HG03108 (cell line): Measurements from ENCODE around the gene HTT.
"Not testable (repeated sequence)": the region's sequence is repeated elsewhere in the genome, so short reads cannot be mapped to it uniquely, and the experiment has no call there.

Experiments
- ATAC-seq: cut with Tn5 transposase; IDR thresholded peaks from one replicate; pipeline ENCODE4 v1.9.1; 2021; ENCODE audit warnings: moderate library complexity; ENCODE audit not compliant: unreplicated experiment

Gene HTT

DNA sequence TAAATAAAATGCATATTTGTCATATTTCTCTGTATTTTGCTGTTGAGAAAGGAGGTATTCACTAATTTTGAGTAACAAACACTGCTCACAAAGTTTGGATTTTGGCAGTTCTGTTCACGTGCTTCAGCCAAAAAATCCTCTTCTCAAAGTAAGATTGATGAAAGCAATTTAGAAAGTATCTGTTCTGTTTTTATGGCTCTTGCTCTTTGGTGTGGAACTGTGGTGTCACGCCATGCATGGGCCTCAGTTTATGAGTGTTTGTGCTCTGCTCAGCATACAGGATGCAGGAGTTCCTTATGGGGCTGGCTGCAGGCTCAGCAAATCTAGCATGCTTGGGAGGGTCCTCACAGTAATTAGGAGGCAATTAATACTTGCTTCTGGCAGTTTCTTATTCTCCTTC is 3.3 kb downstream of the HTT start:
- ATAC-seq: peak; percentile 33

DNA sequence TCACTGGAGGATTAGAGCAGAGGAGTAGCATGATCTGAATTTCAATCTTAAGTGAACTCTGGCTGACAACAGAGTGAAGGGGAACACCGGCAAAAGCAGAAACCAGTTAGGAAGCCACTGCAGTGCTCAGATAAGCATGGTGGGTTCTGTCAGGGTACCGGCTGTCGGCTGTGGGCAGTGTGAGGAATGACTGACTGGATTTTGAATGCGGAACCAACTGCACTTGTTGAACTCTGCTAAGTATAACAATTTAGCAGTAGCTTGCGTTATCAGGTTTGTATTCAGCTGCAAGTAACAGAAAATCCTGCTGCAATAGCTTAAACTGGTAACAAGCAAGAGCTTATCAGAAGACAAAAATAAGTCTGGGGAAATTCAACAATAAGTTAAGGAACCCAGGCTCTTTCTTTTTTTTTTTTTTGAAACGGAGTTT is 5.2 kb downstream of the HTT start:
- ATAC-seq: no peak

DNA sequence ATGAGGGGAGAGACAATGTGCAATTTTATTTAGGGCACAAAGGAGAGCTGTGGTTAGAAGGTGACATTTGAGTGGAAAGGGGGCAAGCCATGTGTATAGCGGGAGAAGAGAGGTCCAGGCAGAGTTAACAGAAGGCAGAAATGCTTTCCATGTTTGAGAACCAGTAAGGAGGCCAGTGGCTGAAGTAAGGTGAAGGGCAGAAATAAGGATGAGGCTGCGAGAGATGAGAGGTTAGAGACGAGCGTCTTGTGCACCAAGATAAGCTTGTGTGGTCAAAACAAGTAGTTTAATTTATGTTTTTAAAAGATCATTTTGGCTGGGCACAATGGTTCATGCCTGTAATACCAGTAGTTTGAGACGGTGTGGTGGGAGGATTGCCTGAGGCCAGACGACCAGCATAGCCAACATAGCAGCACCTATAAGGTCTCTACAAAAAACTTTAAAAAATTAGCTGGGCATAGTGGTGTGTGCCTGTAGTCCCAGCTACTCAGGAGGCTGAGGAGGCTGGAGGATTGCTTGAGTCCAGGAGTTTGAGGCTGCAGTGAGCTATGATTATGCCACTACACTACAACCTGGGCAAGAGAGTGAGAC is 8.5 kb downstream of the HTT start:
- ATAC-seq: no peak

DNA sequence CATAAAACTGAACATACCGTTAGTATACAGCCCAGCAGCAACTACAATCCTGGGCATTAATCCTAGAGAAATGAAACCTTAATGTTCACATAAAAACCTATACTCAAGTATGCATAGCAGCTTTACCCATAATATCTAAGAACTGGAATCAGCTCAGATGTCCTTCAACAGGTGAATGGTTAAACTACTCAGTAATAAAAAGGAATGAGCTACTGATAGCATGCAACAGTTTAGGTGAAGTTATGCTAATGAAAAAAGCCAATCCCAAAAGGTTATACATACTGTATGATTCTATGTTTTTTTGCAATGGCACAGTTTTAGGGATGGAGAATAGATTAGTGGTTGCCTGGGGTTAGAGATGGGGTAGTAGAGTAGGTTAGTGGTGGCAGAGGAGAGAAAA is 9.3 kb downstream of the HTT start:
- ATAC-seq: no peak

DNA sequence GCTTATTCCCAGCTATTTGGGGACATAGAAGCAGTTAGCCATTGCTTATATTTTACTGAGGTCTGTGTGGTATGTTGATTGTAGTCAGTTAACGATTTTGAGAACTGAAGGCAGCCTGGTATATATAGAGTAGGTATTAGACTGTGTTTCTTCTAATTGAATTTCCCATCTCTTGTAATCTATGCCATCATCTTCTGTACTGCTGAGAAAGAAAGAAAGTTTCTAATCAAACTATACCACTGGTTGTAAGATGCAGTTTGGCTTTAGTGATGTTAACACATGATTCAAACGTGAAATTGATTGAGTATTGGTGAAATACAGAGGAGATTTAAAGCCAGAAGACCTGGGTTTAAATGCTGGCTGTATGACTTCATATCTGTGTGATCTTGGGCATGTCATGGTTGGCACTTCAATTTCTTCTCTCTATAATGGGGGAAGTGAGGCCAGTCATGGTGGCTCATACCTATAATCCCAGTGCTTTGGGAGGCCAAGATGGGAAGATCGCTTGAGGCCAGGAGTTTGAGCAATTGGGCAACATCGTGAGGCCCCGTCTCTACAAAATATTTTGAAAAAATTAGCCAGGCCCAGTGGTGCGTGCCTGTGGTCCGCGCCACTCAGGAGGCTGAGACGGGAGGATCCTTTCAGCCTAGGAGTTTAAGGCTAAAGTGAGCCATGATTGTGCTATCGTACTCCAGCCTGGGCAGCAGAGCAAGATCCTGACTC is 11.6 kb downstream of the HTT start:
- no peak for ATAC-seq

DNA sequence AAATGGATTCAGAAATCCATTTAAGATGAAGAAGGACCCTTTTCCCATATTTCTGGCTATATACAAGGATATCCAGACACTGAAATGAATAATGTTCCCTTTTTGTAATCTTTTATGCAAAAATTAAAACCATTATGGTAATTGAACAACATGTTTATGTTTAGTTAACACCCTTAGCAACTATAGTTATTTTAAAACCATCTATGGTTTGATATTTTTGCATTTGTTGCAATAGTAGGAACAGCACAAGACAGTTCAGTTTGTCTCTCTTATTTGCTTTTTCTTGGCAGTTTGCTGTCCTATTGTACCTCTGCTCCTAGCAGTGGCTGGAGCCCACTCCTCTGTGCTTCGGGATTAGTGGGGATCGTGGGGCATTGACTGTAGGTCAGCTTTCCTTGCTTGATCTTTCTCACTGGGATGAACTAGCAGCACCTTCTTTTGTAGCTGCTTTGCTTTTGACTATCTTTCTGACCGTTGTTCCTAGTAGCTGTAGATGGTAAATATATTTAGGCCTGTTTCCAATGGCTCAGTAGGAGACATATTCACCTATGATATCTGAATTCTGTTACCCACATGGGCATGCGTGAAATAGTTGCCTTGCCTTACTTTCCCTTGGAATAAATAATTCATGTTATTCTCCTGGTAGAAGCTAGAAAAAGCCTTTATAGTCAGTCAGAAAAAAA is 12.8 kb downstream of the HTT start:
- no peak for ATAC-seq

DNA sequence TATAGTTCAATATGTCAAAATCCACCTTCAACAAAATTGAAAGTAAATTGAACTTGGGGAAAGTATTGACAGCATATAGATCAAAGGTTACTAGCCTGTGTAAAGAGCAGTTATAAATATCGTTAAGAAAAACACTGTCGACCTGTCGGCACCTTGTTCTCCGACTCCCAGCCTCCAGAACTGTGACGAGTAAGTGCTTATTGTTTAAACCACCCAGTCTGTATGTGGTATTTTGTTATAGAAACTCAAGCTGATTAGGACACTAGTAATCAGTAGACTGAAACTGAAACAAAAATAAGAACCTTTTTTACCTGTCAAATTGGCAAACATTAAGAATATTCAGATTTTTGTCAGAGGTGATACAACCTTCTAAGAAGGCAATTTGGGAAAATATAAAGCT is 17.0 kb downstream of the HTT start:
- no peak for ATAC-seq

DNA sequence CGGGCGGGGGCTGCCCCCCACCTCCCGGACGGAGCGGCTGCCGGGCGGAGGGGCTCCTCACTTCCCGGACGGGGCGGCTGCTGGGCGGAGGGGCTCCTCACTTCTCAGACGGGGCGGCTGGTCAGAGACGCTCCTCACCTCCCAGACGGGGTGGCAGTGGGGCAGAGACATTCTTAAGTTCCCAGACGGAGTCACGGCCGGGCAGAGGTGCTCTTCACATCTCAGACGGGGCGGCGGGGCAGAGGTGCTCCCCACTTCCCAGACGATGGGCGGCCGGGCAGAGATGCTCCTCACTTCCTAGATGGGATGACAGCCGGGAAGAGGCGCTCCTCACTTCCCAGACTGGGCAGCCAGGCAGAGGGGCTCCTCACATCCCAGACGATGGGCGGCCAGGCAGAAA is 20.2 kb downstream of the HTT start:
- not testable (repeated sequence) for ATAC-seq

DNA sequence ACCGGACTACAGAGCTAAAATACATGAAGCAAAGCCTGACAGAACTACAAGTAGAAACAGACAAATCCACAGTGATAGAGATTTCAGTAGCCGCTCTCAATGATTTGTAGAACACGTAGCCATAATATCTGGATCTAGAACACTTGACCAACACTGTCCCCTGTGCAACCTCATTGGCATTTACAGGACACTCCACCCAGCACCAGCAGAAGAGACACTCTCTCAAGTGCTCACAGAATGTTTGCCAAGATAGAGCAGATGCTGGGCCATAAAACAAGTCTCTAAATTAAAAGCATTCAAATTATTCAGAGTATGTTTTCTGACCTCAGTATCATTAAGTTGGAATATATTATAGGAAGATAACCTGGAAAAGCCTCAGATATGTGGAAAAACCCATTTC is 21.7 kb downstream of the HTT start:
- ATAC-seq: no peak

DNA sequence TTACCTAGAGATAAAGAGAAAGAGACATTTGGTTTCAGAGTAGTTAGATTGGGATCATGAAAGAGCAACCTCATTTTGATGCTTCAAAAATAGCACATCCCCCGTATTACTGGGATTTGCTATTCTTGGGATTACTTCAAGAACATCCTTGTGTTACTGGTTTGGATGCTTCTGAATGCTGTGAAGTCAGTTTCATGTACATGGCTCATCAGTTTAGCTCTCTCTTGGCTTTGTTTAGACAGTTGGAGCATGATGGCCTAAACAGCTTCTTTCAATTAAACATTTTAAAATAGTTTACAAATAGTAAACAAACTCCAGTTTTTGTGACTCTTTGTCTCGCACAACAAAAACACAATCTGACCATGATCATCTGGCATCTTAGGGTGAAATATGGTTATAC is 23.9 kb downstream of the HTT start:
- ATAC-seq: no peak

DNA sequence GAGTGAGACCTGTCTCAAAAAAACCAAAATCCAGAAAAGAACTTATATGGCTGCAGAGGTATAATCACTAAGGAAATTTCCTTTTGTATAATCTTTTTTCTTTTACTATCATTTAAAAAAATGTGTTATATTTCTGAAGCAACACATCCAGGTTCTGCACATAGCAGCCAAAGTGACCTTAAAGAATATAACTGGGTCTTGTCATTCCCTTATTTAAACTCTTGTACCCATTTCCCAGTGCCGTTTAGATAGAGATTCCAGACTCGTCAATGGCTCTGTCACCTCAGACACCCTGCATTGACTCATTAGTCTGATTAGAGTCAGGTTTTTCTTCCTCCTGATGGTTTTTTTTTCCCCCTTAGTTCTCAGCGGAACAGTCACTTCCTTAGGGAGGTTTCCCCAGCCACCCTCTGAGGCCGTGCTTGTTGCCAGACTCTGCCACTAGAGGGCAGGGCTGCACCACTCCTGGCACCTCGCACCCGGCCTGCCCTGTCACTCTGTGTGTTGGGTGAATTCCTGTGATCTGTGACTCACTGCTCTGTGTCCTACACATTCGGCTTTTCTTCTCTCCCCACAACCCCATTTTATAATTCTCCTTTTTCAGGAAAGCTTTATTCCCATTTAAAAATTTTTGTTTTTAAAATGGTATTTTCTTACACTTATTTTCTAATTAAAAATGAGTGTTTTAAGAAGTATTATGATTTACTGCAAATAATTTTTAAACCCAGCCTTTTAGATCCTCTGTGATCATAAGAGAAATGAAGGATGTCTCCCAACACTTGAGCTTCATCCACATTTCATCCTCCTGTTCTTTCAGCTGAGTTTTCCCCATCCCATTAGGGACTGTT is 32.1 kb downstream of the HTT start:
- peak; percentile 93 for ATAC-seq

DNA sequence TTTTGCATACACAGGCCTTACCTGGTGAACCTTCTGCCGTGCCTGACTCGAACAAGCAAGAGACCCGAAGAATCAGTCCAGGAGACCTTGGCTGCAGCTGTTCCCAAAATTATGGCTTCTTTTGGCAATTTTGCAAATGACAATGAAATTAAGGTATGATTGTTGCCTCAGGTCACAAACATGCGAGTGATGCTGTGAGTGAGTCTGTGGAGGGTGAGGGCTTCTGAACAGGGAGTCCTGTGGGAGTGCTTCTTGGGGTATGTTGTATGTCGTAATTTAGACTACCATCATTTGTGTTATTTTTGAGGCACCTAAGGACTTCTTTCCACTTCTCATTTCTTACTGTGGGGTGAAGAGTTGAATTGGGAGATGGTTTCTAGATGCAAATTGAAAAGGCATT is 32.8 kb downstream of the HTT start:
- no peak for ATAC-seq

DNA sequence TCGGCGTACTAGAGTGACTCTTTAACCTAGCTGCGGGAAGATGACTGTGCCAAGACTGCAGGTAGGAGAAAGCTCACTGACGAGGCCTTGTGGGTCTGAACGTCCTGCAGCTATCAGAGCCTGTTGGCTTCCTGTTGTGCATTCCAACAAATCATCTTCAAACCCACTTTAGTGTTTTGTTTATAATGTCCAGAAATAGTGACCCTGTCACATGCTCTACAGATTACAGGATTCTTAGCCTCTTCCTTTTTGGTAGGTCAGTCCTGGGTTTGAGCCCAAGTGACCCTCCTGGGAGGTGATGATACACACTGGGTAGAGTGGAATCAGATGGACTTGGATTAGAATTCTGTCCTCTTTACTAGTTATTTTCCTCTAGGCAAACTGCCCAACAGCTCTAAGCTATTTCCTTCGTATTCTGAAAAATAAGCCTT is 33.2 kb downstream of the HTT start:
- no peak for ATAC-seq

DNA sequence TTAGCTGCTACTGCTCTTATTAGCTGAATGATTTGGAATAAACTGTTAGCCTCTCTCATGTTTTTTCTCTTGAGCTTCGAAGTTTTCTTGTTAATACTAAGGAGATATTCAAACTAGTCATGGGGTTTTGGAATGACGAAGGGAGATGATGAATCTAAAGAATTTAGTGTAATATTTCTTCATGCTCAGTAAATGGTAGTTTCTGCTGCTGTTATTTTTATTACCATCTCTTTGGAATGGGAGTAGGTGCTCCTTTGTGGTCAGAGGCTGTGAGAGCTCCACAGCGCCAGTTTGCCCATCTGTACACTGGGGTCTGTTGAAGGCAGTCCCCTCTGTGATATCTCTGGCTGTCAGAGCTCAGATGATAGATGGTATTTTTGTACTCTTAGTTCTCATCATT is 33.7 kb downstream of the HTT start:
- no peak for ATAC-seq

DNA sequence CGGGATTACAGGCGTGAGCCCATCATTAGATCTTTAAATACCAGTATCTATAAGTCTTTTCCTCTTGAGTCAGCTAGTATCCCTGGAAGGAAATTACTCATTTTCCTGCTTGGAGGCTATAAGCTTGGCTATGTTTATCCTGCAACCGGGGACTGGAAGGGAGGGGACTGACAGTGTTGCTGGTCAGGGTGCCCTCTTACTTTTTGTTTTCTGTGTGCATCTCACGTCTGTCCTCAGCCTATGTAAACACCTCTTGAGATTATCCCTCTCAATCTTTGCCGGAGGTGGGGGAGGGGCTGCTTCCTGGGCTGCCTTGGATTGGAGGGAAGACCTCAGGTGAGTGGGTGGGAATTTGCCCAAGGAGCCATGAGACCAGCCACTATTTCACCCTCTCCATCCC is 37.0 kb downstream of the HTT start:
- ATAC-seq: no peak

DNA sequence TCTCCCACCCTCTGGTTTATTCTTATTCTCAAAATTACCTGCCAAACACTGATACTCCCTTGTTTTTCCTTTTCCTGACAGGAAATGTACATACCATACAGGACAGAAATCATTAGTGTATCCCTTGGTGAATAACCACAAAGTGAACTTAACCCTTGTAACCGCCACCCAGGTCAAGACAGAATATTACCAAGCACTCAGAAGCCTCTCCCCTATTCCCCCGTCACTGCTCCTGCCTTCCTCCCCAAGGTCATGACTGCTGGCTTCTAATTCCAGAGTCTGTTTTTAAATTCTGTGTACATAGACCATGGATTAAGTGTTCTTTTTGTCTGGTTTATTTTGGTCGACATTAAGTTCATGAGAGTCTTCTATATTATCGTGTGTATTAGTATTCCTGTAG is 37.7 kb downstream of the HTT start:
- no peak for ATAC-seq

DNA sequence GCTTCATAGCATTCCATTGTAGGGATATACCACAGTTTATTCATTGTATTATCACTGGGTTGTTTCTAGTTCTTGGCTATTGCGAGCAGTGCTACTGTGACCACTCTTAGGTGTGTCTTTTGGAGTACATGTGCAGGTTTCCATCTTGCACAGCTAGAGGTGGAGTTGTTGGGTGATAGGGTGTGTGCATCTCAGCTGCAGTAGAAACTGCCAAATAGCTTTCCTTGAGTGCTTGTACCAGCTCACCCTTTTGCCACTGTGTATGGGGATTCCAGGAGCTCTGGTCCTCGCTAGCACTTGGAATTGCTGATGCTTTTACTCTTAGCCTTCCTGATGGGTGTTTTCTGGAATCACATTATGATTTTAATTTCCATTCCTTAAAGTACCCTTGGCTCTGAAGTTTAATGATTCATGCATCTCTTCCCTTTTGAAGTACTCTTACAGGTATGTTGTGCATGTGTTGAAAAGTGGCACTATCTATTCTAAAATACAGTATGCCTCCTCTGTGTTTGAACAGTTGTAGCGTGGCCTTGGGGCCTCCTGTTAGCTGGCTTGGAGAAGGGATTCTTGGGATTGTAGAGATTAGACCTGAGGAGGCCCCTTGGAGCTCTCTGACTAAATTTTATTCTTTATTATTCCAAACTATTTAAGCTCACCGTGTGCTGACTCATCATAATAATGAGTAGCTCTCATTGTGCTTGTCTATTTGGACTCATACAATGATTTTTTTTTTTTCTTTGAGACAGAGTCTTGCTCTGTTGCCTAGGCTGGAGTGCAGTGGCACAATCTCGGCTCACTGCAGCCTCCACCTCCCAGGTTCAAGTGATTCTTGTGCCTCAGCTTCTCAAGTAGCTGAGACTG is 38.4 kb downstream of the HTT start:
- no peak for ATAC-seq

DNA sequence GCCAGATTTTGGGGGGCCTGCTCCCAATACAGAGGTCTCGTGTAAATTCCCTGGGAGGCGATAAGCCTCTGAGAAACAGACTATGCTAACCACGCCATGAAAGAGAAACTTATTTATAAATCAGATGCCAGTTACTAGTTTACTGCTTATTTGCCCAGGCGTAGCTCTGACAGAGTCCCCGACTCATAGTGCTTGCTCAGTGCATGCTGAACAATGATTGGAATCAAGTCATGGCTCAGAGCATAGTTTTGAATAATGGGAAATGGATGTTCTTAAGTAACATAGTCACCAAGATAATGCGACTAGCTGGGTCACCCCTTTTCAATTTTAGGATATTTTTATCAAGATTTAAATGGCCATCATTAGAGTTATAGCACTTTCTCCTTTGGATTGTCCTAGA is 39.9 kb downstream of the HTT start:
- ATAC-seq: no peak

DNA sequence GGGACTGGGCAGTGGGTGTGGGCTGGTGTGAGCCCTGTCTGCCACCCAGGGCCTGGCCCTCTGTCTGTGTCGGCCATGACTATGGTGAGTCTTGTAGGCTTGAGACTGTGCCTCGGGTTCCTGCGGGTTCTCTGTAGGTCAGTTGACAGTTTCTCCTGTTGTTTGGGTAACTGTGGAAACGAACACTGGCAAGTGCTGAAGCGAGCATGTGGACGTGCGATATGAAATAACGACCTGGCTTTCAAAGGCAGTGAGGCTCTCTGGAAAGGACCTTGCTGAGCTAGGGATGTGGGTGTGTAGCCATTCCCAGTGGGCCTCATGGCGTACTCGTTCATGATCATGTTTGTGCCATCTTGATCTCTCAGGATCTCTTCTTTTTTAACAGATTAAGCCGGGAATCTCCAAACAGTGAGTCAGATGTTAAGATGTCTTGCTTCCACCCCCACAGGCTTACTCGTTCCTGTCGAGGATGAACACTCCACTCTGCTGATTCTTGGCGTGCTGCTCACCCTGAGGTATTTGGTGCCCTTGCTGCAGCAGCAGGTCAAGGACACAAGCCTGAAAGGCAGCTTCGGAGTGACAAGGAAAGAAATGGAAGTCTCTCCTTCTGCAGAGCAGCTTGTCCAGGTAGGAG is 41.3 kb downstream of the HTT start:
- no peak for ATAC-seq

DNA sequence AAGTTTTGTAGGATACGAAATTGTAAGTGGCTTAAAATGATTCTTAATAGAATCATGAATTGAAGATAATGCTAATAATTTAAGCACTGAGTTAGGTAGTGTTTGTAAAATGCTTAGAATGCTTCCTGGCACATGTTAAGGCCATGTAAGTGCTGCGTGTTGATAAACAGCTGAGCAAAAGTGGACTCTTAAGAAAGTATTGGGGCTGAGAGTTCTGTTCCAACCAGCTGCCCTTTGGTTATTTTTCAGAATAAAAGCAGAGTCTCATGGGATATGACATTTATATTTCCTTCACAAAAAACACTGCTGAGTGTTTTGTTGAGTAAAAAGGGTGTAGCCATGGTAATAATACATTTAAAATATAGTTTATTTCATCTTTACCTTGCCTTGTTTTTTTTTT is 42.5 kb downstream of the HTT start:
- no peak for ATAC-seq
